Muscle of back (tissue), 10 donors: Measurements from ENCODE around the gene MAD1L1. TPM values are rescaled to one million over a fixed set of nuclear protein-coding genes. Genes with fewer than 3 reads are reported as not detected.

Source experiments
- polyA plus RNA-seq, 10 donors: library from polyadenylated mRNA; unstranded; fragments of 120-200 nt; gene quantifications; one replicate each; pipeline ENCODE4 v1.2.1, GENCODE V29; 2013; ENCODE audit not compliant: insufficient read length in 10 of 10

MAD1L1 gene
- polyA plus RNA-seq, 10 donors = 15.4 to 25.7 (median 22.0) TPM

Other genes starting within 250 kb of the MAD1L1 start
- 10 to 100 TPM; 19.8 to 27.4 (median 23.4) TPM for gene MRM2, start 9.3 kb upstream of the MAD1L1 start, polyA plus RNA-seq
- gene NUDT1, start 9.3 kb upstream of the MAD1L1 start, polyA plus RNA-seq = 10 to 100 TPM; 11.9 to 33.6 (median 19.9) TPM
- 10 to 100 TPM; 23.0 to 38.1 (median 29.6) TPM for gene SNX8, start 81.5 kb upstream of the MAD1L1 start, polyA plus RNA-seq
- gene EIF3B, start 121.9 kb upstream of the MAD1L1 start, polyA plus RNA-seq = 100 to 1,000 TPM in 5 of 10 donors, 10 to 100 TPM in 5; 85.0 to 115 (median 100.0) TPM
- gene CHST12, start 170.7 kb upstream of the MAD1L1 start, polyA plus RNA-seq = 10 to 100 TPM in 4 of 10 donors, 1 to 10 TPM in 6; 7.3 to 15.3 (median 9.1) TPM
- not detected for gene GRIFIN, start 243.5 kb upstream of the MAD1L1 start, polyA plus RNA-seq